IMR-90 (cell line): ENCODE measurements around the gene DIP2C. TPM values are rescaled to one million over a fixed set of nuclear protein-coding genes. Genes with fewer than 3 reads are reported as not detected.

Experiments
- ATAC-seq: fragments of 200-7000 bp; cut with Tn5 transposase; 2 replicates; pipeline ENCODE4 v1.9.1; 2020; ENCODE audit warnings: low read depth, mild to moderate bottlenecking, moderate library complexity
- BruUV-seq: library from RNA; stranded (reverse); fragments of 400-500 nt; replicated peaks from 2 replicates; lab custom pipeline; 2021; lab: Mats Ljungman, UMichigan
- CTCF ChIA-PET: fragments of 300-600 bp; formaldehyde crosslinking; extraction: SDS; loops from one replicate; lab custom pipeline; 2021; ENCODE audit warnings: antibody characterized with exemption; lab: Yijun Ruan, JAX
- POLR2A ChIA-PET: fragments of 300-600 bp; sonication (Branson Sonifier 250); formaldehyde crosslinking; loops from one replicate; lab custom pipeline; 2022; ENCODE audit warnings: antibody characterized with exemption; ENCODE audit not compliant: unreplicated experiment; lab: Charles Lee
- DNase-seq: peaks from one replicate; pipeline ENCODE4 v3.0.0; 2013
- H2AFZ ChIP-seq: replicated peaks from 2 replicates; pipeline ENCODE3; 2013; ENCODE audit warnings: low read length, mild to moderate bottlenecking; ENCODE audit not compliant: poor library complexity
- H2AK5ac ChIP-seq: 2 replicates; pipeline ENCODE4 v1.6.1; 2013; ENCODE audit warnings: low read depth, low read length, inconsistent platforms
- H2AK9ac ChIP-seq: replicated peaks from 2 replicates; pipeline ENCODE3; 2013; ENCODE audit warnings: mild to moderate bottlenecking, low read depth, low read length, moderate library complexity; ENCODE audit not compliant: poor library complexity
- H2BK120ac ChIP-seq: 2 replicates; pipeline ENCODE4 v1.6.1; 2013; ENCODE audit warnings: low read depth, low read length, inconsistent platforms
- H2BK15ac ChIP-seq: 3 replicates; pipeline ENCODE4 v1.6.1; 2013; ENCODE audit warnings: low read depth, low read length, inconsistent platforms
- H2BK20ac ChIP-seq: 2 replicates; pipeline ENCODE4 v1.6.1; 2013; ENCODE audit warnings: low read depth, mild to moderate bottlenecking, inconsistent platforms, low read length, moderate library complexity
- H2BK5ac ChIP-seq: 2 replicates; pipeline ENCODE4 v1.6.1; 2013; ENCODE audit warnings: mild to moderate bottlenecking, low read depth, low read length, inconsistent platforms; ENCODE audit not compliant: poor library complexity, severe bottlenecking
- H3K14ac ChIP-seq: replicated peaks from 2 replicates; pipeline ENCODE4 v1.6.1; 2013; ENCODE audit warnings: low read depth, low read length, inconsistent platforms
- H3K18ac ChIP-seq: 2 replicates; pipeline ENCODE4 v1.6.1; 2013; ENCODE audit warnings: low read depth, low read length, control low read depth
- H3K23ac ChIP-seq: 2 replicates; pipeline ENCODE4 v1.6.1; 2013; ENCODE audit warnings: low read depth, low read length, inconsistent platforms
- H3K27ac ChIP-seq: 2 replicates; pipeline ENCODE4 v1.5.1; 2013; ENCODE audit warnings: mild to moderate bottlenecking, control low read depth, low read length; ENCODE audit not compliant: insufficient read depth
- H3K27me3 ChIP-seq: 2 replicates; pipeline ENCODE4 v1.6.1; 2013; ENCODE audit warnings: low read length; ENCODE audit not compliant: control insufficient read depth, insufficient read depth
- H3K36me3 ChIP-seq: 2 replicates; pipeline ENCODE4 v1.6.1; 2013; ENCODE audit warnings: low read length, mixed read lengths; ENCODE audit not compliant: control insufficient read depth, insufficient read depth
- H3K4ac ChIP-seq: 2 replicates; pipeline ENCODE4 v1.6.1; 2013; ENCODE audit warnings: low read depth, low read length, inconsistent platforms
- H3K4me1 ChIP-seq: 2 replicates; pipeline ENCODE4 v1.6.1; 2013; ENCODE audit warnings: low read length, mixed read lengths; ENCODE audit not compliant: control insufficient read depth, insufficient read depth
- H3K4me2 ChIP-seq: 2 replicates; pipeline ENCODE4 v1.6.1; 2013; ENCODE audit warnings: low read depth, mild to moderate bottlenecking, control low read depth, low read length, moderate library complexity
- H3K4me3 ChIP-seq: 2 replicates; pipeline ENCODE4 v1.5.1; 2013; ENCODE audit warnings: low read depth, mild to moderate bottlenecking, control low read depth, low read length, moderate library complexity; ENCODE audit not compliant: insufficient read depth
- H3K56ac ChIP-seq: 2 replicates; pipeline ENCODE4 v1.6.1; 2013; ENCODE audit warnings: low read length, inconsistent platforms; ENCODE audit not compliant: insufficient read depth; ENCODE audit errors: extremely low read depth
- H3K79me1 ChIP-seq, 2 experiments: 2 replicates each; pipeline ENCODE4 v1.6.1; 2013; ENCODE audit warnings: low read length in 2 of 2, inconsistent platforms in 1 of 2, low read depth in 1 of 2
- H3K9ac ChIP-seq: 2 replicates; pipeline ENCODE4 v1.6.1; 2013; ENCODE audit warnings: low read depth, low read length, control low read depth
- H3K9me1 ChIP-seq: 2 replicates; pipeline ENCODE4 v1.6.1; 2013; ENCODE audit warnings: low read length, inconsistent platforms; ENCODE audit not compliant: insufficient read depth
- H3K9me3 ChIP-seq: 2 replicates; pipeline ENCODE4 v1.6.1; 2013; ENCODE audit warnings: low read length; ENCODE audit not compliant: control insufficient read depth, insufficient read depth
- H4K20me1 ChIP-seq: 2 replicates; pipeline ENCODE4 v1.6.1; 2013; ENCODE audit warnings: low read length, inconsistent platforms; ENCODE audit not compliant: insufficient read depth
- H4K5ac ChIP-seq: 2 replicates; pipeline ENCODE4 v1.6.1; 2013; ENCODE audit warnings: mild to moderate bottlenecking, low read depth, low read length, control low read depth
- H4K8ac ChIP-seq, 2 experiments: 2 replicates each; pipeline ENCODE4 v1.6.1; 2013; ENCODE audit warnings: low read depth in 2 of 2, low read length in 2 of 2, control low read depth in 1 of 2, inconsistent platforms in 1 of 2
- H4K91ac ChIP-seq: 2 replicates; pipeline ENCODE4 v1.6.1; 2013; ENCODE audit warnings: low read depth, low read length, inconsistent platforms; ENCODE audit not compliant: insufficient read depth
- BHLHE40 ChIP-seq: fragments of 150-350 bp; IDR thresholded peaks from 2 replicates; pipeline ENCODE4 v1.6.1; 2016; ENCODE audit warnings: mild to moderate bottlenecking, low read depth, low read length
- CEBPB ChIP-seq: IDR thresholded peaks from 2 replicates; pipeline ENCODE4 v1.6.1; 2012; ENCODE audit warnings: low read depth, low read length, improper control_type of control experiment
- CHD1 ChIP-seq: IDR thresholded peaks from 2 replicates; pipeline ENCODE4 v1.6.1; 2012; ENCODE audit warnings: low read depth, low read length, improper control_type of control experiment
- ELK1 ChIP-seq: fragments of 150-350 bp; IDR thresholded peaks from 2 replicates; pipeline ENCODE4 v1.6.1; 2016; ENCODE audit warnings: low read depth, mild to moderate bottlenecking, low read length, moderate library complexity, borderline replicate concordance
- FOS ChIP-seq: fragments of 150-350 bp; IDR thresholded peaks from 2 replicates; pipeline ENCODE4 v1.6.1; 2016; ENCODE audit warnings: low read depth, low read length
- MAFK ChIP-seq: IDR thresholded peaks from 2 replicates; pipeline ENCODE4 v1.6.1; 2012; ENCODE audit warnings: low read depth, low read length, improper control_type of control experiment
- MAZ ChIP-seq: IDR thresholded peaks from 2 replicates; pipeline ENCODE4 v1.6.1; 2012; ENCODE audit warnings: low read depth, mild to moderate bottlenecking, low read length, improper control_type of control experiment, moderate library complexity, borderline replicate concordance
- MXI1 ChIP-seq: IDR thresholded peaks from 2 replicates; pipeline ENCODE4 v1.6.1; 2012; ENCODE audit warnings: low read depth, mild to moderate bottlenecking, low read length, moderate library complexity, borderline replicate concordance
- NFE2L2 ChIP-seq: fragments of 150-350 bp; IDR thresholded peaks from 2 replicates; pipeline ENCODE4 v1.6.1; 2016; ENCODE audit warnings: low read depth, mild to moderate bottlenecking, low read length
- POLR2A ChIP-seq: IDR thresholded peaks from 2 replicates; pipeline ENCODE4 v1.6.1; 2012; ENCODE audit warnings: mild to moderate bottlenecking, low read depth, low read length
- RAD21 ChIP-seq: IDR thresholded peaks from 2 replicates; pipeline ENCODE4 v1.6.1; 2012; ENCODE audit warnings: low read length, improper control_type of control experiment
- RCOR1 ChIP-seq: IDR thresholded peaks from 2 replicates; pipeline ENCODE4 v1.6.1; 2012; ENCODE audit warnings: mild to moderate bottlenecking, low read length, improper control_type of control experiment; ENCODE audit not compliant: insufficient replicate concordance
- RFX5 ChIP-seq: IDR thresholded peaks from 2 replicates; pipeline ENCODE4 v1.8.0; 2012; ENCODE audit warnings: low read depth, mild to moderate bottlenecking, low read length, moderate library complexity
- SMC3 ChIP-seq: fragments of 150-350 bp; IDR thresholded peaks from 2 replicates; pipeline ENCODE4 v1.6.1; 2016; ENCODE audit warnings: low read depth, mild to moderate bottlenecking, antibody characterized with exemption, low read length, moderate library complexity
- USF2 ChIP-seq: fragments of 150-350 bp; IDR thresholded peaks from 2 replicates; pipeline ENCODE4 v1.6.1; 2017; ENCODE audit warnings: mild to moderate bottlenecking, antibody characterized with exemption, low read length, low read depth
- WGBS, 2 experiments: methylation state at CpG; one replicate each; pipeline versions ENCODE4 v1.1.5 to v1.1.7; 2013; ENCODE audit warnings: missing lambda C conversion rate in 2 of 2; ENCODE audit not compliant: insufficient read length in 1 of 2; ENCODE audit errors: extremely low coverage in 2 of 2; 5-methylcytosine and 5-hydroxymethylcytosine counted together
- dilution Hi-C: fragments of 300-500 bp; cut with HindIII; formaldehyde crosslinking; loops from one replicate; pipeline ENCODE4 v1.14.3; 2018; ENCODE audit warnings: low sequenced_read_pairs; ENCODE audit not compliant: unreplicated experiment
- in situ Hi-C: fragments of 300-500 bp; cut with MboI; formaldehyde crosslinking; loops from 3 replicates; pipeline ENCODE4 v1.14.3; 2019; ENCODE audit warnings: low sequenced_read_pairs, inconsistent platforms, mixed read lengths
- intact Hi-C: fragments of 100-400 bp; cut with micrococcal nuclease; formaldehyde crosslinking; loops from 2 replicates; pipeline ENCODE4 v1.10.0; 2022
- polyA plus RNA-seq, 3 experiments: library from polyadenylated mRNA; depleted of rRNA; stranded (reverse); fragments of >200 nt; gene quantifications; 2 replicates each; pipeline ENCODE4 v1.2.3, GENCODE V29; 2012; ENCODE audit warnings: low replicate concordance in 1 of 3
- total RNA-seq: library from RNA; depleted of rRNA; stranded (reverse); fragments of >200 nt; gene quantifications from 2 replicates; pipeline ENCODE4 v1.2.3, GENCODE V29; 2012

The DIP2C gene
- total and polyA plus RNA-seq, 2 of the 4 experiments (the other 2 are of a cell fraction), result 8.6 to 17.3 TPM

GRCh38 chr10:391847-392704 lies 297.4 kb downstream of the DIP2C start:
- Histone ChIP-seq H3K79me1 (peaks cover 13 to 53% of the 10 kb centered on the region in 2 experiments; a peak in 3 of 4 replicates), H3K4me2 (no peak overlapping the region), H4K20me1 (peaks cover 4% of the 10 kb centered on the region; the same call in 1 of the 2 replicates), H3K36me3 (peaks cover 23% of the 10 kb centered on the region), H3K9ac (no peak overlapping the region), H2BK120ac (no peak overlapping the region), H3K23ac (no peak overlapping the region), H2BK5ac (no peak overlapping the region), H2AK9ac (no peak overlapping the region), H3K56ac (no peak overlapping the region), H3K9me3 (no peaks in the 10 kb centered on the region), H2AK5ac (0 out of 2 replicates have a peak overlapping the region, but pooled peaks have one; percentile 16), H4K91ac (no peak overlapping the region), H2BK20ac (no peak overlapping the region), H3K4ac (no peak overlapping the region), H3K4me3 (no peak overlapping the region), H3K27ac (no peak overlapping the region), H2AFZ (no peak overlapping the region), H4K8ac (no peak overlapping the region), H3K27me3 (no peaks in the 10 kb centered on the region), H4K5ac (no peak overlapping the region), H3K9me1 (peaks cover 27% of the 10 kb centered on the region), H2BK15ac (no peak overlapping the region), H3K4me1 (no peaks in the 10 kb centered on the region), H3K14ac (no peak overlapping the region; the same call in 1 of the 2 replicates), H3K18ac (no peak overlapping the region)
- in situ Hi-C loops, result no loop called here
- no TSS peak for BruUV-seq
- CTCF ChIA-PET, result interaction anchor here (0.8 to 1.0 kb wide), 2 partner anchors 20 to 73 kb away, joined by 3 read pairs; no protein-coding TSS in a partner anchor
- ATAC-seq (no peak), DNase-seq (no peak)
- POLR2A ChIA-PET, result no interaction called here
- dilution Hi-C loops, result no loop called here
- 92% methylated on average over 14 of the region's 27 CpGs; no CpG with 5 or more reads in 1 of the 2 experiments for WGBS, 2 experiments
- intact Hi-C loops, result no loop called here
- TF ChIP-seq RCOR1, result no peak
- no peak for TF ChIP-seq BHLHE40
- TF ChIP-seq SMC3, result no peak
- TF ChIP-seq FOS, result no peak
- TF ChIP-seq POLR2A, result no peak
- no peak for TF ChIP-seq RAD21
- TF ChIP-seq CHD1, result no peak
- TF ChIP-seq ELK1, result no peak
- TF ChIP-seq NFE2L2, result no peak
- TF ChIP-seq RFX5, result no peak
- TF ChIP-seq MXI1, result no peak
- no peak for TF ChIP-seq MAZ
- TF ChIP-seq USF2, result no peak
- no peak for TF ChIP-seq CEBPB
- TF ChIP-seq MAFK, result no peak
